ENCODE data around the gene SPACA4.
A peak's percentile ranks its signal among the peaks of the same experiment; 100 is the strongest.

The SPACA4 gene

DNA sequence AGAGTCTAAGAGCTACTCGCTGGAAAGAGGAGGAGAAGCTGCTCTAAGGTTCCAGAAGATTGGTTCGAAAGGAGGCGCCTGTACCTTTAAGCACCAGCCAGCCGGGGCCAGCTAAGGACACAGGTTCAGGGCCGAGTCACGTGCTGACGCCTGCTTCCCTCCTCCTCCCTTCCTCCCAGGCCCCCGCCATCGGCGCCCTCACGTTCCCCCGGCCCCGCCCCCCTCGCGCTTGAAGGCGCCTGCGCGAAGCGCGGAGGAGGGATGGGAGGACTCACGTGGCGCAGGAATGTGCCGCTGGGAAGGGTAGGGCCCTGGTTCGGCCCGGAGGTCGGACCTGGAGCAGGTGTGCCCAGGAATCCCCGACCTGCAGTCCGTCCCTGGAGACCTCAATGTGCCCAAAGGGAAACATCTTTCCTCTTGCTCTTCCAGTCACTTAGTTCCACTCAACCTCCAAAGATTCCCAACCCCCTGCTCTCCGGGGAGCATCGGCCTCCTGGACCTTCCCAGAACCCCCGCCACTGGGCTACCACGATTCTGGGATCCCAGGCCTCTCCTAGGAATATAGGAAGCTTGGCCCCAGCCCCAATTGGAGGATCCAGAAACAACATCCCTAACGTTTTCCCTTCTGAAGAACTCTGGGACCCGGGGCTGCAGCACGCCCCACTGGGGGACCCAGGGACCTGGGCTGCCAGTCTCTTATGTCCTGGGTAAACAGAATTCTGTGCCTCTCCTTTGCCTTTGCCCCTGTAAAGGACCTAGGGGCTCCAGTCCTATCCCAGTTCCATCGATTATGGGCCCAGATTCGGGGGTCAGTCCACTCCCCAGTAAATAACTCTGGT, 28.1 kb downstream of the SPACA4 start:
- peak; percentile 93 for DNase-seq (ENCODE audit: low read depth)

GRCh38 chr19:48635263-48635965, 28.9 kb downstream of the SPACA4 start:
- DNase-seq (ENCODE audit: low read depth): no peak

GRCh38 chr19:48635966-48636858, 29.7 kb downstream of the SPACA4 start:
- DNase-seq (ENCODE audit: low read depth): no peak

GRCh38 chr19:48636859-48637448, 30.4 kb downstream of the SPACA4 start, which contains the start of gene DBP:
DBP (minus strand) TSS chr19:48637379; CDS start chr19:48636994, 385 bp downstream.
- no peak for DNase-seq (ENCODE audit: low read depth)

DNA sequence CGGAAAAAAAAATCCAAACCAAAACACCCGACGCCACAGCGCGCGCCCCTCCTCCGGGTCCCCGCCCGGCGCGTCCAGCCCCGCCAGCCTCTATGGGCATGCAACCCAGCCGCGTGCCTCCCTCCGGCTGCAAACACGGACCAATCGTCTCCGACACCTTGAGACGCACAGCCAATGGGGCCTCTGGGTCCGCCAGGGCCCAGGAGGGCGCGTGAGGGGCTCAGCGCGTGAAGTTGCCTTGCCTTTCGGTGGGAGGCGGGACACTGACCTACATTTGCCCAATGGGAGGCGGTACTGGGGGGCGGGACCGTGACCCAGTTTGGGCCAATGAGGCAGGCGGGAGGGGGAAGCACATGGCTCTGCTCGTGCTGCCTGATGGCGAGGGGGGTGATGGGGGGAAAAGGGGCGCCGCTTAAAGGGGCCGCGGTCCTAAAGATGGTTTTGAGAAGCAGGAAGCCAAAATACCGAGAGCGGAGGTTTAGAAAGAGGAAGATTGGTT, 31.0 kb downstream of the SPACA4 start:
- peak; percentile 99 for DNase-seq (ENCODE audit: low read depth)

- peak; percentile 97 for DNase-seq (ENCODE audit: low read depth)
These were observed 31.6 kb downstream of the SPACA4 start for GRCh38 chr19:48637948-48638830.

DNA sequence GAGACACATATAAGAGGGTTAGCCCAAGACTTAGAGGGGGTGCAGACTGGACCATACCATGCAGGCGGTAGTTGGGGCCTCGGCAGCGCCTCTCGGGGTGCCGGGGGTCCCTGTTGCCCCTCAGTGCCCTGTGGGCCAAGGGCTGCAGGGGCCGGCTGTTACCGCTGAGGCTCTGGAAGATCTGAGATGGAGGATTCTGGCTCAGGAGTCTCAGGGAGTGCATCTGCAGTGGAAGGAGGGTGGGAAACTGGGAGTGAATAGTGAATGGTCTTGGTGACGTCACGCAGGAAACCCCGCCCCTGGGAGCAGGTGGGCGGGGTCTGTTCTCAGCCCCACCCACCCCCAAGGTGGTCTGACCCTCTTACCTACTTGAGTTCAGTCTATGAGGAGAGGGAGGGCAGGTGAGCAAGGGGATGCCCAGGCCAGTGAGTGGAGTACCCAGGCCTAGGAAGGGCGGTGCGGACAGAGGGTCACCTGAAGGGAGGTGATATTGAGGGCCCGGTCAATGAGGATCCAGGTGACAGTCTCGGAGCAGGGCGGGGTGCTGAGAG, 32.4 kb downstream of the SPACA4 start:
- no peak for DNase-seq (ENCODE audit: low read depth)

DNA sequence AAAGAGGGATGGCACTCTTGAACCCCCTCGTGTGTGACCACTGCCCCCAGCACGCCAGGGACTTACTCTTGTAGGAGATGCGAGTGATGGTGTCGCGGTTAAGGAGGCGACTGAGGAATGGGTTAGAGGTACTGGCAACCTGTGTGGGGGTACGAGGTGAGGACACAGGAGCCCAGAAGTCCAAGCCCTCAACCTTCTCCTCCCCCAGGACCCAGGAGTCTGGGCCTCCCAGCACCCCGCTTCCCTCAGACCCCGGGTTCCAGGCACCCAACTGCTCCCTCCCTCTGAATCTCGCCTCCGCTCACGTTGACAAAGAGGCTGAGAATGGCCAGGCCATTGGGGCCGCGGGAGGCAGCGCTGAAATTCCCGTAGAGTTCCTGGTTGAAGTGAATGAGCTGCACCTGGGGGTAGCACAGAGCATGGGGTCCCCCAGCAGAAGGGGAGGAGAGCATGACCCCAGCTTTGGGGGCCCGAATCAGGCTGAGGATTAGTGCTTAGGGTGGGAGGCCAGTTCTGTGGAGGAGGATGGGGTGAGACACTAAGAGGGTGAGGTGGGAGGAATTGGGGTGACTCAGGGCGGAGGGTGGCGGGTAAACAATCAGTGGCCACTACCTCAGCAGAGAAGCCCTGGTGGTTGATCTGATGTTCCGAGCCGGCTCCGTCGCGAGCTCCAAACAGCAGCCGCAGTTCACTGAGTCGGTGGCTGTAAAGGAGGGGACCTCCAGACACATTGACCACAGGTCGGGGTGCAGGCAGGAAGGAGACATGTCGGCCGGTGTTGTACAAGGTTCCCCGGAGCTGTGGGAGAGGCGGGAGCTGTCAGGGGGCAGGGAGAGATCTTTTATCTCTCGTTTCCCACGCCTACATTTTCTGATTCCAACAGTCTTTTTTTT, 33.2 kb downstream of the SPACA4 start:
- DNase-seq (ENCODE audit: low read depth): no peak

- DNase-seq (ENCODE audit: low read depth): no peak
These were observed 35.3 kb downstream of the SPACA4 start for GRCh38 chr19:48641850-48642249.

- DNase-seq (ENCODE audit: low read depth): no peak
These were observed 36.3 kb downstream of the SPACA4 start for GRCh38 chr19:48642862-48643261.

DNA sequence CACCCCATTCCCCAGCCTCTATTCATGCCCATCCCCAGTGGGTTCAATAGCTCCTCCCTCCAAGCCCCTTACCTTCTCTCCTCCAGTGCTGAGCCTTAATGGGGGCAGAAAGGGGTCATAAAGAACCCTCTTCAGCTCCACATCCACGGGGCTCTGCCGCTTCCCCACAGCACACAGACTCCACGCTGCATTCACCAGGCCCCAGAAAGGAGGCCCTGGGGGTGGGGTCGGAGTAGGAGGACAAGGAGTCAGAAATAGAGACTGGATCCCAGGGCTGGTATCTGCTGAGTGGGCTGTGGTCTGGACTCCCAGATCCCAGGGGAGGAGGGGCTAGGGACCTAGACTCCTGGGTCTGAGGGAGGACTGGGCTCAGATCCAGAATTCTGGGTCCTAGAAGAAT, 37.8 kb downstream of the SPACA4 start:
- no peak for DNase-seq (ENCODE audit: low read depth)

GRCh38 chr19:48644839-48645619, 38.5 kb downstream of the SPACA4 start:
- DNase-seq (ENCODE audit: low read depth): peak; percentile 77

DNA sequence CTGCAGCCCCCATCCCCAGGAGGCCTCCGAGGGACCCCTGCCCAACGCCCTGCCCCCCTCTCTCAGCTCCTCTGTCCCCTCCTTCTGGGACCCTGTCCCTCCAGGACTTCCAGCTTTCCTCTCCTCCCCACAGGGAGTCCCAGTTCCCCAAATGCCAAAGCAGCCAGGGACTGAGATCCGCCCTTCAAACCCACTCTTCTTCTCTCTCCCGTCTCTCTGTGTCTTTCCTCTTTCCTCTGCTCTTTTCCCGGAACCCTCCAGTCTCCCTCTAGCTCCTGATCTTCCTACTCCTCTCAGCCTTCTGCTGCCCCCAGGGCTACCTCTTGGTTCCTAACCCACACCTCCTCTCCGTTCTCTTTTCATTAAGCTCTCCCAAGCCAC, 39.1 kb downstream of the SPACA4 start:
- DNase-seq (ENCODE audit: low read depth): no peak

DNA sequence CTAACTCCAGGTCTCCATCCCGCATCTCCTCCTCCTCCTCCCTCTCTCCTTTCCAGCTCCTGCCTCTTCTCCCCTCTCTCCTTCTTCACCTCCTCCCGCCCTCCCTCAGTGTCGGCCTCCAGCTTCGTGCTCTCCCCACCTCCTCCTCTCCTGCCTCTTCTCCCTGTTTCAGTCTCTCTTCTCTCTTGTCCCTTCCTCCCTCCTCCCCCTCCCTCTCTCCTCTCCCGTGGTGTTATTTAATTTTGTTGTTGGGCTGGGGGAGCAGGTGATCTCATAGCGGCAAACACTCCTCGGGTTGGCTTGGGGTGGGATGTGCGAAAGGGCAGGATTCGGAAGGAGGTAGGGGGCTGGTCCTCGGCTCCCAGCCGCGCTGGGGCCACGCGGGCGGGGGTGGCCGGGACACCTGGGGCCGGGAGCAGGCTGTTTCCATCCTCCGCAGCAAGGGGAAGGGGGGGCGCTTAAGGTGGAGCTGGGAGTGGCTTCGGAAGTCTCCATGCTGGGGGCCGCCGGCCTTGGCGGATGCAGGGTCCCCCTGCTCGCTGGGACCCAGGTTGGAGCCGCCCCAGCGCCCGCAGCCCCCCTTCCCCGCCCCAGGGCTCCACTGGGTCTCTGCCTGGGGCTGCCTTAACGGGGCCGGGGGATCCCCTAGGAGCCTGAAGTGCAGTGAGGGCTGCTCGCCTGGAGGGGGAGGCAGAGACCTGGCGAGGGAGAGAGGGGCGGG, 39.6 kb downstream of the SPACA4 start, which contains the start of gene CA11:
CA11 (minus strand) TSS at position 187 of the 721 bp plus-strand sequence. CDS start 555 bp downstream, outside the sequence.
- peak; percentile 80 for DNase-seq (ENCODE audit: low read depth)

DNA sequence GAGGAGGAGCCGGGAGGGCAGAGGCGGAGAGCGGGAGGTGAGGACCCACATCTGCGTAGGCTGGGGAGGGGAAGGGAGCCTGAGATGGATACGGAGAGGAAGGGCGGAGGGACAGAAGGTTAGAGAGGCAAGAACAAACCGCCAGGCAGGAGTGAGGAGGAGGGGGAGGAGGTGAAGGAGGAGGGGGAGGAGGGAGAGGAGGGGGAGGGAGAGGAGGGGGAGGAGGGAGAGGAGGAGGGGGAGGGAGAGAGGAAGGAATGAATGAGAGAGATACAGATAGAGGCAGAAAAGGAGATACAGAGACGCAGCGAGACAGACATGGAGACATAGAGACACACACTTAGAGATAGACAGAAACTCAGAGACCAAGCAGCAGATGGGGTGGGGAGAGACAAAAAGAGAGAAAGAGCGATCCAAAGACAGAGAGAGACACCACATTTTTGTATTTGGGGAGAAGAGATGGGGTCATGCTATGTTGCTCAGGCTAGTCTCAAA, 40.2 kb downstream of the SPACA4 start:
- no peak for DNase-seq (ENCODE audit: low read depth)

DNA sequence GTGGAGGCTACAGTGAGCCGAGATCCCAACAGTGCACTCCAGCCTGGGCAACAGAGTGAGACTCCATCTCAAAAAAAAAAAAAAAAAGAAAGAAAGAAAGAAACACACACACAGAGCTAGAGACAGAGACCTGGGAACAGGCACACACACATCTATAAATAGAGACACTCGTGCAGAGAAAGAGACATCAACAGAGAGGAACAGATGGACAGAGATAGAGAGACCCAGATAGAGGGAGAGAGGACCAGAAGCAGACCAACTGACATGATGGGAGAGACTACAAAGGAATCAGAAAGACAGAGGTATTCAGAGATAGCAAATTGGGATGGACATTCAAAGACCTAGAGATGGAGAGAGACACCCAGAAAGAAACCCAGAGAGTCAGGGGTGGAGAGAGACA, 41.6 kb downstream of the SPACA4 start:
- no peak for DNase-seq (ENCODE audit: low read depth)

DNA sequence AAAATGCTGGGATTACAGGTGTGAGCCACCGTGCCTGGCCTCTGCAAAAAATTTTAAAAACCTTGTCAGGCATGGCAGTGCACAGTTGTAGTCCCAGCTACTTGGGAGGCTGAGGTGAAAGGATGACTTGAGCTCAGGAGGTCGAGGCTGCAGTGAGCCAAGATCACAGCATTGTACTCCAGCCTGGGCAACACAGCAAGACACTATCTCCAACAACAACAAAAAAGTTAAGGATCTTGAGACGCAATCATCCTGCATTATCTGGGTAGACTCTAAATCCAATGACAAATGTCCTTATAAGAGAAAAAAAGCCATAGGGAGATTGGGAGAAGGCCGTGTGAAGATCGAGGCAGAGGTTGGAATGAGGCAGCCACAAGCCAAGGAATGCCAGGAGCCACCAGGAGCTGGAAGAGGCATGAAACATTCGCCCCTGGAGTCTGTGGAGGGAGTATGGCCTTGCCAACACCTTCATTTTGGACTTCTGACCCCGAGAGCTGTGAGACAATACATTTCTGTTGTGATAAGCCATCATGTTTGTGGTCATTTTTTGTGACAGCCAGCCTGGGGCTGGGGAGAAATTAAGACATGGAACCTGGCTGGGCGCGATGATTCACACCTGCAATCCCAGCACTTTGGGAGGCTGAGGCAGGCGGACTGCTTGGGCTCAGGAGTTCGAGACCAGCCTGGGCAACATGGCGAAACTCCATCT, 44.6 kb downstream of the SPACA4 start:
- DNase-seq (ENCODE audit: low read depth): no peak

Data from iris pigment epithelial cell (primary cell).